AG09319 (cell line): ENCODE measurements around the gene SHB.
A peak's percentile ranks its signal among the peaks of the same experiment; 100 is the strongest.

Source experiments
- DNase-seq: peaks from one replicate; pipeline ENCODE4 v3.0.0-alpha.2; 2010; ENCODE audit warnings: low read depth; ENCODE audit errors: extremely low read depth
- TF ChIP-seq, protein P1 (sequence below): IDR thresholded peaks from 2 replicates; pipeline ENCODE4 v1.5.1; 2011; ENCODE audit warnings: low read depth, mild to moderate bottlenecking, inconsistent platforms, low read length, moderate library complexity

SHB gene

DNA sequence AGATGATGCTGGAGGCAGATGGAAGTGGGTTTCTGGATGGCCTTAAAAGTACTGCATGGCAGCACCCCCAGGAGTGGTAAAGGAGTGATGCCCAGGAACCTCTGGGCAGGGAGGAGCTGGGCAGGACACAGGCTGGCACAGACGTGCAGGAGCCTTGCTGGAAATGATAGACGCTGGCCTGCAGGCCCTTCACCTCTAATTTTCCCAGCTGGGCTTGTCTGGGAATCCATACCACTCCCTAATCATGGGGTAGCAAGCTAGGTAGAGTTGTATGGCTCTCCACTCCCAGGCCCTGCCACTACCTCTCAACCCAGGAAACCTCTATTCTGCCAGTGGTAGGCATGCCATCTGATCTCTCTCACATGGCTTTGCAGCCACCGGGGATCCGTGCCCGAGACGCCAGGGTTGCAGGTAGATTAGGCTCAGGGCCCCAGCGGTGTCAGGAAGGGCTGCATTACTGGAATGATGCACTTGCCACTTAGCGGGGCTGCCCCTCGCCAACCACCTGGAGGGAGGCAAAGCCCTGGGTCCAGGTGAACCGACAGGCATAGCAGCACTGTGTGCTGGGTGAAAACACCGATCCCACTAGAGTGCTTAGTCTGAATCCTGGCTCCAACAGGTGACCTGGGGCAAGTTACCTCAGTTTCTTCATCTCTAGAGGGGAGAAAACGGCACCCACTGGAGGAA is 85.5 kb downstream of the SHB start:
- DNase-seq: no peak
- TF ChIP-seq, protein P1, sequence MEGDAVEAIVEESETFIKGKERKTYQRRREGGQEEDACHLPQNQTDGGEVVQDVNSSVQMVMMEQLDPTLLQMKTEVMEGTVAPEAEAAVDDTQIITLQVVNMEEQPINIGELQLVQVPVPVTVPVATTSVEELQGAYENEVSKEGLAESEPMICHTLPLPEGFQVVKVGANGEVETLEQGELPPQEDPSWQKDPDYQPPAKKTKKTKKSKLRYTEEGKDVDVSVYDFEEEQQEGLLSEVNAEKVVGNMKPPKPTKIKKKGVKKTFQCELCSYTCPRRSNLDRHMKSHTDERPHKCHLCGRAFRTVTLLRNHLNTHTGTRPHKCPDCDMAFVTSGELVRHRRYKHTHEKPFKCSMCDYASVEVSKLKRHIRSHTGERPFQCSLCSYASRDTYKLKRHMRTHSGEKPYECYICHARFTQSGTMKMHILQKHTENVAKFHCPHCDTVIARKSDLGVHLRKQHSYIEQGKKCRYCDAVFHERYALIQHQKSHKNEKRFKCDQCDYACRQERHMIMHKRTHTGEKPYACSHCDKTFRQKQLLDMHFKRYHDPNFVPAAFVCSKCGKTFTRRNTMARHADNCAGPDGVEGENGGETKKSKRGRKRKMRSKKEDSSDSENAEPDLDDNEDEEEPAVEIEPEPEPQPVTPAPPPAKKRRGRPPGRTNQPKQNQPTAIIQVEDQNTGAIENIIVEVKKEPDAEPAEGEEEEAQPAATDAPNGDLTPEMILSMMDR: no peak

DNA sequence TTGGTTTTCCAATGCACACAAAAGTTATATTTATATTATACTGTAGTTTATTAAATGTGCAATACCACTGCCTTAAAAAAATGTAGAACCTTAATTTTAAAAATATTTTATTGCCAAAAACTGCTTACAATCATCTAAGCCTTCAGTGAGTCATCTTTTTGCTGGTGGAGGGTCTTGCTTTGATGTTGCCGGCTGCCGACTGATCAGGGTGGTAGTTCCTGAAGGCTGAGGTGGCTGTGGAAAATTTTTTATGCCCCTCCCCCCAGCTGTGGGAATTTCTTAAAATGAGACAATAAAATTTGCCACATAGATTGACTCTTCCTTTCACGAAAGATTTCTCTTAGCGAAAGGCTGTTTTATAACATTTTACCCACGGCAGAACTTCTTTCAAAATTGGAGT is 89.2 kb downstream of the SHB start:
- DNase-seq: no peak
- TF ChIP-seq, protein P1: no peak

DNA sequence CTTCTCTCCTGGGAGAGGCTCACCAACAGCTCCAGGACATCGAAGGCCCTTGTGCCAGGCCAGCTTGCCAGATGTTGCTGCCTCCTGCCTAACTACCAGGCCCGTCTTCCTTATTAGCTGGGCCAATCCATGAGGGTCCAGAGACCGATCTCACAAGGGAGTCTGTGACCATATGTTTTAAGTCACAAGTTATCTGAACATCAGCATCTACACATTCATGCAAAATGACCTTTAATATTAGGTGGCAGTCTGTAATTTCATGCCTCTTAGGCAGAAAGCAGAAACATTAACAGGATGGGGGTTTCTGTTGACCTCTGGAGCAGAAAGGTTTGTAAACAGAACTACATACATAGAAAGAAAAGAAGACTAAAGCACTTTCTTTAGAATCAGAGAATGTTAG is 90.0 kb downstream of the SHB start:
- no peak for DNase-seq
- TF ChIP-seq, protein P1: no peak

DNA sequence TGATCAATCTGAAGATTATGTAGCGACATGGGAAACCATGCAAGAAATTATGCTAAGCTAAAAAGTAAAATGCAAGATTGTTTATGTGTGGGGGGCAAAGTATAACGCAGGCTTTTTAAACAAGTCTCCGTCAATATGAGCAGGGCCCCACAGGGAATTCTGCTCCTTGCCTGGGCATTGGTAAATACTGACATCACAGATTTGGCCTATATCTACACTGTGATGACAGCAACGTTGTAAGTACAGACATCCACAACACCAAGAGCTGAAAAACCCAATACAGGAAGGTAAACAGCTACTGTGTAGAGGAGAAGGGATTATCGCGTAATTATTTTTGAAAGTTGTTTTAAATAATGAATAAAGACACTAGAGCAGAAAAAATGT is 90.6 kb downstream of the SHB start:
- DNase-seq: no peak
- TF ChIP-seq, protein P1: no peak

DNA sequence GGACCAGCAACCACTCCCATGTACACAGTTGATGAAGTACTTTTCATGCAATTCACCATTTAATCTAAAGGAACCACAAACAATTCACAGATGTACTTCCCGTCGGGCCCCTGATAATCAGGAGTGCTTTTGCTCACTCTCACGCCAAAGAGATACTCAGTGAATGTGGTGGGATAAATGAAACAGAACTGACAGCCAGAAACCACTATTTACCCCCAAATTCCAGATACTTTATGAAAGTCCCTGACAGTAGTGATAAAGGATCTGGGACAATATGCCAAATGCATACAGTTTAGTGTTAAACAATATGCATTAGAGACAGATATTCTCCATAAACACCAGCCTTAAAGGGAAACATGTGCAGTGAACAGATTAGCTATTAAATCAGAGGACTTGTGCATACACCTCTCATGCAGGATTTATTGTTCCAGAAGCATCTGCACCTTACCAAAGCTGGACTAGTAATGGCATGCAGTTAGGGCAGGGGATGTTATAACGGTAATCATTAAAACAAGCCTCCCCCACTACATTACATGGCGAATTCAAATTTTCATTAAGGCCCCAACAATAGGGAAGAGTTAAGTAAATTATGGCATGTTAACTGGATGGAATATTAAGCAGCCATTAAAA is 91.1 kb downstream of the SHB start:
- TF ChIP-seq, protein P1: no peak
- DNase-seq: no peak

DNA sequence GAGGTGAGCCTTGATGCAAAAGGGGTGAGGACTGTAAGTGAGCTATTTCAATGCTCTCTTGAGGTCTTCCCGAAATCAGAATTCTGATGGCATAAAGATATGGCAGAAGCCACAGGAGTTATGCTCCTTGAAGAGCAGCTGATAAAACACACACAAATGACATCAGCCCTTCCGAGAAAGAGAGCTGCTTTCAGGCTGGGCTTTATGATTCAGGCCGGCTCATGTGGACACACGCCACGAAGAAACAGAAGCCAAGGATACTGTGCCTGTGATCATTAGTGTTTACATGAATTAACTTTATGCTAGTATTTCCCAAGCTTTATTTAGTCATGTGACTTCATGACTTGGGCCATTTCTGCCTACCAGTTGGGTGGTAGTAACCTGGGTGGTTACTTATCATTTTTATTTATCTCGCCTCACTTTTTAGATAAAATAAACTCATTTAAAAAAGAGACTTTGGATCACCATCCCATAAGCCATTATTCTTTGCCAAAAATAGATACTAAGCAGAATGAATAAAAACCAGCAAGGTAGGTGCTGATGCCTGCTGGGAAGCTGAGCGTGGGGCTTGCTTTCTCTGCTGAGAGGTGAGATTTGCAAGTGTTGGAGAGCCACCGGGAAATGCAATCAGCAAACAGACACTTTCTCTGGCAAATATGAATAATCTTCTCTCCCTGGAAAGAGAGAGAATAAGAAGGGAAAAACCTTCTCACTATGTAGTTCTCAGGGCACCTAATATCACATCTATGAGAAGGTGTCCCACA is 92.1 kb downstream of the SHB start:
- TF ChIP-seq, protein P1: no peak
- DNase-seq: peak; percentile 67

DNA sequence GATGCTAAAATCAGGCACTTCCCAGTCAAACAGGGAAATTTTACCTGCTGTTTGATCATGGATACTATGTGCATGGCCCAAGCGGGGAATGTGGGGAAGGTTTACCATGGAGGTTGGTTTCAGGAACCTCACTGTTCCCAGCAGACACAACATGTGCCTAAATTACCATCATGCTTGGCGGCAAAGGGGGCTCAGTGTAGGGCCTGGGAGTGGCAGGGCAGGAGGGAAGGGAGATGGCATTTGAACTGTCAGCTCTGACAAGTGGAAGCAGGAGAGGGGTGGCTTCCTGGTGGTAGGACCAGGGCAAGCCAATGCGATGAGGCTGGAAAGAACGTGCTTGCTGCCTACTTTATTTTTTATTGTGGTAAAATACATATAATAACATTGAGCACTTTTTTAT is 93.4 kb downstream of the SHB start:
- DNase-seq: no peak
- TF ChIP-seq, protein P1: no peak
